K562 (cell line): ENCODE measurements around the gene KIF20A. TPM values are rescaled to one million over a fixed set of nuclear protein-coding genes. Genes with fewer than 3 reads are reported as not detected.
A peak's percentile ranks its signal among the peaks of the same experiment; 100 is the strongest.

Experiments used
- BACH1 ChIP-seq: fragments of 200-800 bp; sonication (Bioruptor generic); IDR thresholded peaks from 2 replicates; pipeline ENCODE4 v1.6.1; 2016; ENCODE audit warnings: missing genetic modification characterization, missing compliant biosample characterization
- C11orf30 ChIP-seq: fragments of 450-650 bp; IDR thresholded peaks from 2 replicates; pipeline ENCODE4 v1.6.1; 2016; ENCODE audit warnings: low read depth, mild to moderate bottlenecking
- CBX1 ChIP-seq: sonication (generic); IDR thresholded peaks from 2 replicates; pipeline ENCODE4 v1.6.1; 2016; ENCODE audit warnings: antibody characterized with exemption, low read depth, mild to moderate bottlenecking
- CXXC5 ChIP-seq: fragments of 250-450 bp; sonication (Bioruptor Pico); IDR thresholded peaks from 2 replicates; pipeline ENCODE4 v1.8.0; 2022; ENCODE audit warnings: inconsistent platforms, mild to moderate bottlenecking, moderate library complexity
- ESRRB ChIP-seq: fragments of 250-450 bp; sonication (Bioruptor Pico); IDR thresholded peaks from 2 replicates; pipeline ENCODE4 v1.5.0; 2020; ENCODE audit warnings: mild to moderate bottlenecking, moderate library complexity, borderline replicate concordance
- MIER1 ChIP-seq: fragments of 450-650 bp; IDR thresholded peaks from 2 replicates; pipeline ENCODE4 v1.6.1; 2016; ENCODE audit warnings: antibody characterized with exemption, mild to moderate bottlenecking, low read depth
- MYC ChIP-seq, 2 experiments: fragments of 250-450 bp in 1 of 2; sonication (Bioruptor Pico) in 1 of 2; IDR thresholded peaks; 2 replicates each; pipeline versions ENCODE4 v1.5.1 to v1.6.1; 2012 to 2021; ENCODE audit warnings: low read depth in 2 of 2, borderline replicate concordance in 1 of 2, improper control_type of control experiment in 1 of 2, low read length in 1 of 2, mild to moderate bottlenecking in 1 of 2, moderate library complexity in 1 of 2
- POLR2AphosphoS5 ChIP-seq: IDR thresholded peaks from 2 replicates; pipeline ENCODE4 v1.6.1; 2011; ENCODE audit warnings: mild to moderate bottlenecking, low read depth, low read length, moderate library complexity; ENCODE audit not compliant: control insufficient read depth, insufficient read depth
- PRPF4 ChIP-seq: fragments of 200-400 bp; formaldehyde crosslinking; IDR thresholded peaks from one replicate; pipeline ENCODE4 v1.6.1; 2017; ENCODE audit warnings: low read length, low read depth, mild to moderate bottlenecking; ENCODE audit not compliant: insufficient read depth, poor library complexity, severe bottlenecking
- SUPT5H ChIP-seq: fragments of 450-650 bp; IDR thresholded peaks from 2 replicates; pipeline ENCODE4 v1.6.1; 2016
- TBP ChIP-seq: optimal IDR thresholded peaks from 2 replicates; pipeline ENCODE3; 2011; ENCODE audit warnings: low read depth, low read length, improper control_type of control experiment
- ZNF507 ChIP-seq: conservative IDR thresholded peaks from 2 replicates; pipeline ENCODE4 v1.6.1; 2017; ENCODE audit warnings: missing genetic modification characterization, missing compliant biosample characterization
- polyA plus RNA-seq, 8 experiments: library from polyadenylated mRNA; depleted of rRNA in 4 of 8; stranded (reverse) in 5 of 8; unstranded in 3 of 8; fragments of >200 nt; fragmentation: Nextera tagmentation in 2 of 8; fragmentation: Illumina TruSeq in 1 of 8; extraction: Ambion mirVana in 2 of 8; extraction: Trizol in 1 of 8; gene quantifications; 2 replicates each; pipeline versions ENCODE4 v1.2.1 to v1.2.3, GENCODE V29; 2011 to 2014; ENCODE audit warnings: inconsistent platforms in 1 of 8, missing spikeins in 1 of 8
- total RNA-seq, 7 experiments: library from RNA; depleted of rRNA in 6 of 7; stranded (reverse); fragments of >200 nt in 6 of 7; fragmentation: Illumina TruSeq in 2 of 7; extraction: Trizol in 2 of 7; gene quantifications; 2 replicates each; pipeline versions ENCODE4 v1.2.1 to v1.2.3, GENCODE V29; 2011 to 2021; ENCODE audit warnings: low replicate concordance in 1 of 7
- TF ChIP-seq, protein P1 (sequence below), 3 experiments: IDR thresholded peaks in 2 of 3; conservative IDR thresholded peaks in 1 of 3; 2 replicates each; pipeline ENCODE4 v1.5.1; 2011 to 2012; ENCODE audit warnings: low read length in 3 of 3, mild to moderate bottlenecking in 3 of 3, control low read depth in 2 of 3, improper control_type of control experiment in 1 of 3, inconsistent platforms in 1 of 3, low read depth in 1 of 3, mixed read lengths in 1 of 3, moderate library complexity in 1 of 3; ENCODE audit not compliant: insufficient read depth in 2 of 3
- TF ChIP-seq, protein P2 (sequence below): sonication (generic); formaldehyde crosslinking; IDR thresholded peaks from 2 replicates; pipeline ENCODE4 v1.8.0; 2023; ENCODE audit warnings: mild to moderate bottlenecking, missing genetic modification reagents
- TF ChIP-seq, protein P3 (sequence below): fragments of 250-450 bp; sonication (Bioruptor Pico); IDR thresholded peaks from 2 replicates; pipeline ENCODE4 v1.5.0; 2020; ENCODE audit warnings: mild to moderate bottlenecking
- TF ChIP-seq, protein P4 (sequence below): fragments of 450-650 bp; IDR thresholded peaks from 2 replicates; pipeline ENCODE4 v1.6.1; 2016; ENCODE audit warnings: antibody characterized with exemption
- TF ChIP-seq, protein P5 (sequence below): fragments of 250-450 bp; sonication (Bioruptor Pico); IDR thresholded peaks from 2 replicates; pipeline ENCODE4 v1.9.0; 2021; ENCODE audit warnings: mild to moderate bottlenecking
- TF ChIP-seq, protein P6 (sequence below), 2 experiments: fragments of 450-650 bp in 1 of 2; sonication (generic) in 1 of 2; formaldehyde crosslinking in 1 of 2; IDR thresholded peaks in 1 of 2; conservative IDR thresholded peaks in 1 of 2; 2 replicates each; pipeline versions ENCODE4 v1.6.1 to v1.8.1; 2016 to 2023; ENCODE audit warnings: mild to moderate bottlenecking in 2 of 2, moderate library complexity in 2 of 2, inconsistent platforms in 1 of 2, missing genetic modification reagents in 1 of 2

KIF20A gene
- total and polyA plus RNA-seq, 9 of the 15 experiments (the other 6 are each of a cell fraction or from before 2014, with no cell fraction given), result 36.8 to 61.2 (median 55.5) TPM

DNA sequence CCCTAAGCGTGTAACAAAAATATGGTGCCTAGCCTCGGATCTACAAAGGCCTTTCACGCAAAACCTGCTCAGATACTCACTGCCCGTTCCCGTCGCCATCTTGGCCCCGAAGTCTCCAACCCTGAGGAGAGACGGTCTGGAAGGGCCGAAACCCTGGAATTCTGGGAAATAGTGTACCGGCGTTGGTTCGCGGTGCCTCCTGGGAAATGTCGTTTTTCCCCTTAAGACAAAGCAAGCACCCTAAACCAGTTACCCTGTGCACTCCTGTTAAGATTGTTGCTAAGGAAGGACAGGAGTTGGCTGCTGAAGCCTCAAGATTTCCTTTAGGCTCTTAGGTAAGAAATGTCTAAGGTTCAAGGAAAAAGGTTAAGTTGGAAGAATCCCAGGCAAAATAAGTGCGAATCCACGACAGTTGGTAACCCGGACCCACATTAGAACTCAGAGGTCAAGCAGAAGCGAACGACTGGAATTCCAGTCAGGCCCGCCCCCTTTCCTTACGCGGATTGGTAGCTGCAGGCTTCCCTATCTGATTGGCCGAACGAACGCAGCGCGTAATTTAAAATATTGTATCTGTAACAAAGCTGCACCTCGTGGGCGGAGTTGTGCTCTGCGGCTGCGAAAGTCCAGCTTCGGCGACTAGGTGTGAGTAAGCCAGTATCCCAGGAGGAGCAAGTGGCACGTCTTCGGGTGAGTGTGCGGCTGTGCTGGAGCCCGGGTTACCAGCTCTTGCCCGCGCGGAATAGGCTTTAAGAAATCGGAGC is at the start of gene KIF20A, which contains the start of gene BRD8 (continued):
- no peak for TF ChIP-seq BACH1 (tag)
- TF ChIP-seq, protein P1, sequence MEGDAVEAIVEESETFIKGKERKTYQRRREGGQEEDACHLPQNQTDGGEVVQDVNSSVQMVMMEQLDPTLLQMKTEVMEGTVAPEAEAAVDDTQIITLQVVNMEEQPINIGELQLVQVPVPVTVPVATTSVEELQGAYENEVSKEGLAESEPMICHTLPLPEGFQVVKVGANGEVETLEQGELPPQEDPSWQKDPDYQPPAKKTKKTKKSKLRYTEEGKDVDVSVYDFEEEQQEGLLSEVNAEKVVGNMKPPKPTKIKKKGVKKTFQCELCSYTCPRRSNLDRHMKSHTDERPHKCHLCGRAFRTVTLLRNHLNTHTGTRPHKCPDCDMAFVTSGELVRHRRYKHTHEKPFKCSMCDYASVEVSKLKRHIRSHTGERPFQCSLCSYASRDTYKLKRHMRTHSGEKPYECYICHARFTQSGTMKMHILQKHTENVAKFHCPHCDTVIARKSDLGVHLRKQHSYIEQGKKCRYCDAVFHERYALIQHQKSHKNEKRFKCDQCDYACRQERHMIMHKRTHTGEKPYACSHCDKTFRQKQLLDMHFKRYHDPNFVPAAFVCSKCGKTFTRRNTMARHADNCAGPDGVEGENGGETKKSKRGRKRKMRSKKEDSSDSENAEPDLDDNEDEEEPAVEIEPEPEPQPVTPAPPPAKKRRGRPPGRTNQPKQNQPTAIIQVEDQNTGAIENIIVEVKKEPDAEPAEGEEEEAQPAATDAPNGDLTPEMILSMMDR (IDR thresholded peaks at IDR 0.05 in 2 of 3, conservative IDR thresholded peaks at IDR 0.05 in 1 of 3; ENCODE audit: insufficient read depth in 2 of 3, low read depth in 1 of 3, low read length in 3 of 3), result no peak; a peak in 1 of 6 replicates
- TF ChIP-seq TBP, result peak; percentile 88
- TF ChIP-seq MIER1, result no peak
- TF ChIP-seq ZNF507, result no peak
- TF ChIP-seq, protein P2, sequence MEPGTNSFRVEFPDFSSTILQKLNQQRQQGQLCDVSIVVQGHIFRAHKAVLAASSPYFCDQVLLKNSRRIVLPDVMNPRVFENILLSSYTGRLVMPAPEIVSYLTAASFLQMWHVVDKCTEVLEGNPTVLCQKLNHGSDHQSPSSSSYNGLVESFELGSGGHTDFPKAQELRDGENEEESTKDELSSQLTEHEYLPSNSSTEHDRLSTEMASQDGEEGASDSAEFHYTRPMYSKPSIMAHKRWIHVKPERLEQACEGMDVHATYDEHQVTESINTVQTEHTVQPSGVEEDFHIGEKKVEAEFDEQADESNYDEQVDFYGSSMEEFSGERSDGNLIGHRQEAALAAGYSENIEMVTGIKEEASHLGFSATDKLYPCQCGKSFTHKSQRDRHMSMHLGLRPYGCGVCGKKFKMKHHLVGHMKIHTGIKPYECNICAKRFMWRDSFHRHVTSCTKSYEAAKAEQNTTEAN, result peak; percentile 79; the same call in 1 of the 2 replicates
- TF ChIP-seq MYC (IDR thresholded peaks at IDR 0.05; ENCODE audit: low read depth, low read length), result peak; percentile 91
- TF ChIP-seq MYC (CRISPR knock-in tag; IDR thresholded peaks at IDR 0.05; ENCODE audit: borderline replicate concordance, low read depth), result no peak
- TF ChIP-seq ESRRB (CRISPR knock-in tag), result no peak
- TF ChIP-seq, protein P3, sequence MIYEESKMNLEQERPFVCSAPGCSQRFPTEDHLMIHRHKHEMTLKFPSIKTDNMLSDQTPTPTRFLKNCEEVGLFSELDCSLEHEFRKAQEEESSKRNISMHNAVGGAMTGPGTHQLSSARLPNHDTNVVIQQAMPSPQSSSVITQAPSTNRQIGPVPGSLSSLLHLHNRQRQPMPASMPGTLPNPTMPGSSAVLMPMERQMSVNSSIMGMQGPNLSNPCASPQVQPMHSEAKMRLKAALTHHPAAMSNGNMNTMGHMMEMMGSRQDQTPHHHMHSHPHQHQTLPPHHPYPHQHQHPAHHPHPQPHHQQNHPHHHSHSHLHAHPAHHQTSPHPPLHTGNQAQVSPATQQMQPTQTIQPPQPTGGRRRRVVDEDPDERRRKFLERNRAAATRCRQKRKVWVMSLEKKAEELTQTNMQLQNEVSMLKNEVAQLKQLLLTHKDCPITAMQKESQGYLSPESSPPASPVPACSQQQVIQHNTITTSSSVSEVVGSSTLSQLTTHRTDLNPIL (CRISPR knock-in tag), result no peak
- peak; percentile 79 for TF ChIP-seq C11orf30
- no peak for TF ChIP-seq PRPF4
- peak; percentile 96 for TF ChIP-seq SUPT5H
- TF ChIP-seq CXXC5 (CRISPR knock-in tag), result peak; percentile 91
- TF ChIP-seq POLR2AphosphoS5, result peak; percentile 95
- TF ChIP-seq, protein P4, sequence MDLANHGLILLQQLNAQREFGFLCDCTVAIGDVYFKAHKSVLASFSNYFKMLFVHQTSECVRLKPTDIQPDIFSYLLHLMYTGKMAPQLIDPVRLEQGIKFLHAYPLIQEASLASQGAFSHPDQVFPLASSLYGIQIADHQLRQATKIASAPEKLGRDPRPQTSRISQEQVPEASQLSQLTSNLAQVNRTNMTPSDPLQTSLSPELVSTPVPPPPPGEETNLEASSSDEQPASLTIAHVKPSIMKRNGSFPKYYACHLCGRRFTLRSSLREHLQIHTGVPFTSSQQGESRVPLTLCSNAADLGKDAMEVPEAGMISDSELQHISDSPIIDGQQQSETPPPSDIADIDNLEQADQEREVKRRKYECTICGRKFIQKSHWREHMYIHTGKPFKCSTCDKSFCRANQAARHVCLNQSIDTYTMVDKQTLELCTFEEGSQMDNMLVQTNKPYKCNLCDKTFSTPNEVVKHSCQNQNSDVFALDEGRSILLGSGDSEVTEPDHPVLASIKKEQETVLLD, result no peak
- TF ChIP-seq CBX1, result peak; percentile 15; the same call in 1 of the 2 replicates
- TF ChIP-seq, protein P5, sequence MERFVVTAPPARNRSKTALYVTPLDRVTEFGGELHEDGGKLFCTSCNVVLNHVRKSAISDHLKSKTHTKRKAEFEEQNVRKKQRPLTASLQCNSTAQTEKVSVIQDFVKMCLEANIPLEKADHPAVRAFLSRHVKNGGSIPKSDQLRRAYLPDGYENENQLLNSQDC (CRISPR knock-in tag), result 0 out of 2 replicates have a peak, but pooled peaks have one; percentile 47
- TF ChIP-seq, protein P6, sequence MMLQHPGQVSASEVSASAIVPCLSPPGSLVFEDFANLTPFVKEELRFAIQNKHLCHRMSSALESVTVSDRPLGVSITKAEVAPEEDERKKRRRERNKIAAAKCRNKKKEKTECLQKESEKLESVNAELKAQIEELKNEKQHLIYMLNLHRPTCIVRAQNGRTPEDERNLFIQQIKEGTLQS (IDR thresholded peaks at IDR 0.05), result no peak
- TF ChIP-seq, protein P6 (CRISPR knock-in tag; conservative IDR thresholded peaks at IDR 0.05), result 0 out of 2 replicates have a peak, but pooled peaks have one; percentile 34
